ENCODE data around the gene C2orf66.
A peak's percentile ranks its signal among the peaks of the same experiment; 100 is the strongest.

The C2orf66 gene

GRCh38 chr2:196809260-196809659, at the start of gene C2orf66:
Gene C2orf66, minus strand, starts transcription at chr2:196809355. Its CDS starts 19 bp downstream, at chr2:196809336.
- DNase-seq (ENCODE audit: low read depth in 3 of 3): no peak

- no peak for DNase-seq (ENCODE audit: low read depth in 3 of 3)
These were observed 45.5 kb upstream of the C2orf66 start for GRCh38 chr2:196854629-196855028.

- DNase-seq (ENCODE audit: low read depth in 3 of 3): no peak
These were observed 44.3 kb upstream of the C2orf66 start for GRCh38 chr2:196853301-196854087.

- DNase-seq (ENCODE audit: low read depth in 3 of 3): no peak
These were observed 41.9 kb upstream of the C2orf66 start for GRCh38 chr2:196851088-196851487.

GRCh38 chr2:196849895-196850294, 40.7 kb upstream of the C2orf66 start:
- DNase-seq (ENCODE audit: low read depth in 3 of 3): no peak

- DNase-seq (ENCODE audit: low read depth in 3 of 3): no peak
These were observed 37.1 kb upstream of the C2orf66 start for GRCh38 chr2:196846295-196846694.

DNA sequence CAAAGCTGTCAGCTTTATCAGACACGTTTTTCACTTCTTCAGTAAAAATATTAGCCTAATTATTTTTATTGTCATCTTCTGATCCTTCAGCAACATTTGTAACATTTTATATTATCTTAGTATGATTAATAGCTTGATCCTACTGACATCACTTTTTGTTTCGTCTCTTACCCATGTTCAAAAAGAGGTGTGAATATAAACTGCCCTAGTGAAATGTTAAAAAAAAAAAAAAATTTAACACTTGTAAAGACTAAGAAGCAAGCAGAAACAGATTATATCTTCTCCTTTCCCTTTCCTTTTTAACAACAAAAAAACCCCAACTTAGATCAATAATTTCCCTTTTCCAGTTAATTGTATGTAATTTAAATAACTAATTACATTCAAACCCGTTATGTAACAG, 36.2 kb upstream of the C2orf66 start:
- no peak for DNase-seq (ENCODE audit: low read depth in 3 of 3)

GRCh38 chr2:196840171-196840570, 31.0 kb upstream of the C2orf66 start:
- DNase-seq (ENCODE audit: low read depth in 3 of 3): no peak

DNA sequence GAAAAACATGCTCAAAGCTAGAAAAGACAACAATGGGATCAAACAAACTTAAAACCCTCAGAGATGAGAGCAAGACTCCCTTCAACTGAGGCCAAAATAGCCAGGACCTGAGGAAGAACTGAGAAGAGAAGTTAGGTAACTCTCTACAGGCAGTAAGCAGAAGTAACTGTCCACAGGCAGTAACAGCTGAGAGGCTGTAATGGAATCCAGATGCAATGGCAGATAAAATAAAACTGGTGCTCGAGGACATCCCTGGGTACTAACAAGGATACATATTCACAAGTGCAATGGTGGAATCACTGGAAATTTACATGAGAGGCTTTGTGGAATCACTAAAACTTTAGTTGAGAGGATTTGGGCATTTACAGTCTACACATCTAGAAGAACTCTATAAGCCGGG, 30.4 kb upstream of the C2orf66 start:
- DNase-seq (ENCODE audit: low read depth in 3 of 3): no peak

DNA sequence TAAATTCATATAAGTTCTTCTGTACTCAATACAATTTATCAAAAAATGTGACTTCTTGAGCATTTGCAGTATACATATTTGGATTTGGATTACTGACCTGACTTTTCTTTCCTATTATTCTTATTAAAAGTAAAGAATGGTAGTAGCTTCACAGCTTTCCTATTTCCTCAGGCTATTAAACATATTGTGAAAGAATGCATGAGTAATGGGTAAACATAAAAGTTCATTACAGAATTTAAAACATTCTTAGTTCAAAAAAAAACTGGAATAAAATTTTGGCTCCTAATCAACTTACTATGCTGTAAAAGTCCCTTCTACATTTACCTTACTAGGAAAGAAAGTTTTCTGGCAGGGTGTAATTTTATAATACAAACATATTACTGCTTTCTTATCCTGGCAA, 27.3 kb upstream of the C2orf66 start:
- no peak for DNase-seq (ENCODE audit: low read depth in 3 of 3)

GRCh38 chr2:196830701-196831100, 21.5 kb upstream of the C2orf66 start:
- DNase-seq (ENCODE audit: low read depth in 3 of 3): no peak

- DNase-seq (ENCODE audit: low read depth in 3 of 3): no peak
These were observed 18.2 kb upstream of the C2orf66 start for GRCh38 chr2:196827356-196827755.

- no peak for DNase-seq (ENCODE audit: low read depth in 3 of 3)
These were observed 14.8 kb upstream of the C2orf66 start for GRCh38 chr2:196823750-196824522.

DNA sequence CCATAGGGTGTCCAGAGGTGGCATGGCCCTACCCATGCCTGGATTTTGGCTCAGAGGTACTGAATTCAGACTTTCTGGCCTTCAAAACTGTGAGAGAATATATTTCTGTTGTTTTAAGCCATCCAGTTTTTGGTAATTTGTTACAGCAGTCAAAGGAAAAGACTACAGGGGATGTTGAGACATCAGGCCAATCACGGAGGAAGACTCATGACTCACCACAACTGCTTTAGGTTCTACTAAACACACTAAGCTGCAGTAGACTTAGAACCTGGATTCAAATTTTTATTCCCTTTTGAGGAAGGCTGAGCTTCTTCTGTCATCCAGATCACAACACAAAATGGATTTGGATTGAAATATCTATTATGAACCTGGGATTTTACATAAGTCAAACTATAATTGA, 12.0 kb upstream of the C2orf66 start:
- DNase-seq (ENCODE audit: low read depth in 3 of 3): no peak

DNA sequence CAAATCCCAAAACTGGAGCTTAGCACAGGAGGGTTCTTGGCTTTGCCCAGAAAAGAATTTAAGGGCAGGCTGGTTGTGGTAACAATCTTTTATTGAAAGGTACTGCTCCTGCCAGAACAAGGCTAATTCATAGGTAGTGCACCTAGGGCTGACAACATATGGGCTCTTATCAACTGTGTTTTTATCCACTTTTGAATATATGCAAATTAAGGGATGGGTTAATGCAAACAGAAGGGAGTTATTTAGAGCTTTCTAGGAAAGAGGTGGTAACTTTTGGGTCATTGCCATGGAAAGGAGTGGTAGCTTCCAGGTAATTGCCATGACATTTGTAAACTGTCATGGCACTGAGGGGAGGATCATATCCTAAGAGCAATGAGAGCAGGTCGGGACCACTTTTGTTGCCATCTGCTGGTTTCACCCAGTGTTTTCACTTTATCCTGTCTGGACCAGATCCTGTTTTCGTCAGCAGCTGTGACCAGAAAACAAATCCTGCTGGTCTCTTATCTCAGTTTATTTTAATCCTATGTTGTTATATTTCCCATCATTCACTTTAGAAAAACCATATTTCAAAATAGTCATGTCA, 981 bp downstream of the C2orf66 start:
- DNase-seq (ENCODE audit: low read depth in 3 of 3): no peak

- DNase-seq (ENCODE audit: low read depth in 3 of 3): no peak
These were observed 4.8 kb downstream of the C2orf66 start for GRCh38 chr2:196804381-196804780.

GRCh38 chr2:196802401-196802800, 6.8 kb downstream of the C2orf66 start:
- no peak for DNase-seq (ENCODE audit: low read depth in 3 of 3)

DNA sequence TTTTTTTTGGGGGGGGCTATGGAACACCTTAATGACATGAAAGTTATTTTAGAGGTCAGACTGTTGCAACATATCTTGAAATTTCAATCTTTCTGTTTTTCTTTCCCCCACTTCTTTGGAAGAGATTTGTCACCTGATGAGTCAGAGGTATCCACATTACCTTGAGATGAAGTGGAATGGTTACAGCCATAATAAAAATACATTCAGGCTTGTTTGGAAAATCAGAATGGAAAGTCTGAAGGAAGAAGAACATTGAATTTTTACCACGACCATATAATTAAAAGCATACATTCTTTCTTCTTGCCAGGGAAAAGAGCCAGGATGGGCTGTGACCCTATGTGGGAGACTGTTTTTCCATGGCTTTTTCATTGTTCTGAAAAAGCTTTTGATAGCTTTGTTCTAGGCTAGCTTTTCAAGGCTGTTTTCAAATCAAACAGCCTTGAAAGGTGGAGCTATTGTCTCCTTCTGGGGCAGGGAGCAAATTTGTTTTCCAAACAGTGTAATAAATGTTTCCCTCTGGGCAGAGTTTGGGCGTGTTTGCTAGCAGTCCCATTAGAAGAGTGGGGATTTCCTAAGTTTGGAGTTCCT, 7.4 kb downstream of the C2orf66 start:
- DNase-seq (ENCODE audit: low read depth in 3 of 3): no peak

DNA sequence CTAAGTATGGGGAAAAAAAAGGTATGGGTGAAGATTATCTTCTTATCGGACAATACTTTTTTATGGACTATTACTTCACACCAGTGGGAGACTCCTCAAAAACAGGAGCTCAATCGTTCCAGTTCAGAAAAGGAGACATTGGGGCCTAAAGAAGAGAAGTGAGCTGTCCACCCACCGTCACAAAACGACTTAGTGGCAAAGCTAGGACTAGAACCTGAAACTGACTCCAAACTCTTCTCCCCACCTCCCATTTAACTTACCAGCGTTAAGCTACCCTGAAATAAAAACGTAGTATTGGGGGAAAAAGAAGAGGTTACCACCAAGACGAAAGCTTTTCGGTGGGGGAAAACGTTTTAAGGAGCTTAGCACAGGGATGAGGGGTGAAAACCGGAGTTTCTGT, 10.2 kb downstream of the C2orf66 start:
- DNase-seq (ENCODE audit: low read depth in 3 of 3): no peak

- DNase-seq (ENCODE audit: low read depth in 3 of 3): no peak
These were observed 16.3 kb downstream of the C2orf66 start for GRCh38 chr2:196792865-196793264.

GRCh38 chr2:196783431-196784094, 25.6 kb downstream of the C2orf66 start:
- DNase-seq (ENCODE audit: low read depth in 3 of 3): peak in 2 of 3 donors; percentile 40 to 45

- DNase-seq (ENCODE audit: low read depth in 3 of 3): no peak
These were observed 42.1 kb downstream of the C2orf66 start for GRCh38 chr2:196767101-196767500.

Data from stimulated activated CD4-positive, alpha-beta T cell treated with anti-CD3 and anti-CD28 coated beads, TNF-alpha, amount 100 ng/mL, for 48 hours (primary cell).